Renal cortex interstitium (tissue), 11 donors: ENCODE results near the gene CDC42BPB. TPM values are rescaled to one million over a fixed set of nuclear protein-coding genes. Genes with fewer than 3 reads are reported as not detected.

Experiments
- DNase-seq, 11 donors: peaks; one replicate each; pipeline ENCODE4 v3.0.0-alpha.2; 2013; ENCODE audit warnings: low read depth in 9 of 11, low spot score in 4 of 11; ENCODE audit errors: extremely low read depth in 1 of 11
- polyA plus RNA-seq, 3 donors: library from polyadenylated mRNA; unstranded; fragments of 120-200 nt; gene quantifications; one replicate each; pipeline ENCODE4 v1.2.1, GENCODE V29; 2013; ENCODE audit not compliant: insufficient read length in 3 of 3

Gene CDC42BPB
- polyA plus RNA-seq, 3 donors, result 74.0 to 98.5 (median 84.0) TPM

DNA sequence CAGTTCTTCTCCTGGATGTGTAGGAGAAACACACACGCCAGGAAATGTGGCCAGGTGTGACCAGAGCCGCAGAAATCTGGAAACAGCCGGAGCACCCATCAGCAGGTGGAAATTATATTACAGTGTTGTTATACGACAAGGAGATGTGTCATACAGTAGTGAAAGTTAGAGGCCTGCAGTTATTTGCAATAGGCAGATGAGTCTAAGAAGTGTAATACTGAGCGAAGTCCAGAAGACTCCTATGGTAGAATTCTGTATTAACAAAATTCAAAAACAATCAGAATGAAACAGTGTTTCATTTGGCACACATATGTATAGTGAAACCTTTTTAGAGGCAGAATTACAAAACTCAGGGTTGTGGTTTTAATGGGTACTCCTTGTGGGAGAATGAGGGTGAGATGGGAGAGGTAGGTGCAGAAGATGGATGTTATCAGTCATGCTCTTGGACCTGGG lies 174.2 kb downstream of the CDC42BPB start:
- no peak for DNase-seq

Other genes with a start within 250 kb of the CDC42BPB start
- 10 to 100 TPM; 19.9 to 52.1 (median 42.7) TPM for gene AMN, start 134.9 kb downstream of the CDC42BPB start, polyA plus RNA-seq
- gene LBHD2, start 26.7 kb upstream of the CDC42BPB start, polyA plus RNA-seq, result not detected
- 1 to 10 TPM; 2.4 to 8.7 (median 4.5) TPM for gene EXOC3L4, start 37.2 kb upstream of the CDC42BPB start, polyA plus RNA-seq
- 10 to 100 TPM; 22.8 to 38.0 (median 31.7) TPM for gene TNFAIP2, start 65.9 kb upstream of the CDC42BPB start, polyA plus RNA-seq